H1 (cell line): Measurements from ENCODE around the gene GYPC. TPM values are rescaled to one million over a fixed set of nuclear protein-coding genes. Genes with fewer than 3 reads are reported as not detected.

ENCODE experiments used
- CTCF ChIA-PET: fragments of 300-600 bp; sonication (Branson Sonifier 250); formaldehyde crosslinking; loops from one replicate; lab custom pipeline; 2021; ENCODE audit not compliant: partially characterized antibody; lab: Charles Lee
- POLR2A ChIA-PET: fragments of 300-600 bp; sonication (Branson Sonifier 250); formaldehyde crosslinking; loops from one replicate; lab custom pipeline; 2021; ENCODE audit warnings: inconsistent platforms; ENCODE audit not compliant: partially characterized antibody; lab: Charles Lee
- DNase-seq, 2 experiments: peaks; one replicate each; pipeline versions ENCODE4 v3.0.0 to v3.0.0-alpha.2; 2010 to 2022; ENCODE audit warnings: low spot score in 2 of 2, low read depth in 1 of 2, mixed read lengths in 1 of 2
- FAIRE-seq: peaks from 2 replicates; lab custom pipeline; 2011; peaks lifted over from hg19 to GRCh38; lab: Jason Lieb, UNC
- H2AFZ ChIP-seq: 2 replicates; pipeline ENCODE4 v1.8.1; 2012; ENCODE audit warnings: low read length, inconsistent platforms
- H2AK5ac ChIP-seq: 2 replicates; pipeline ENCODE4 v1.6.1; 2013; ENCODE audit warnings: low read depth, low read length
- H2BK120ac ChIP-seq: replicated peaks from 2 replicates; pipeline ENCODE3; 2013; ENCODE audit warnings: low read depth, low read length, inconsistent platforms
- H2BK12ac ChIP-seq: 2 replicates; pipeline ENCODE4 v1.6.1; 2013; ENCODE audit warnings: low read depth, low read length
- H2BK15ac ChIP-seq: 2 replicates; pipeline ENCODE4 v1.6.1; 2013; ENCODE audit warnings: low read length
- H2BK20ac ChIP-seq: 2 replicates; pipeline ENCODE4 v1.6.1; 2013; ENCODE audit warnings: low read length
- H2BK5ac ChIP-seq: 2 replicates; pipeline ENCODE4 v1.6.1; 2013; ENCODE audit warnings: low read depth, low read length
- H3K14ac ChIP-seq: 2 replicates; pipeline ENCODE4 v1.6.1; 2013; ENCODE audit warnings: inconsistent platforms; ENCODE audit not compliant: insufficient read length
- H3K18ac ChIP-seq: 2 replicates; pipeline ENCODE4 v1.6.1; 2013; ENCODE audit warnings: low read length; ENCODE audit errors: extremely low read depth
- H3K23ac ChIP-seq: 2 replicates; pipeline ENCODE4 v1.6.1; 2013; ENCODE audit warnings: inconsistent platforms; ENCODE audit not compliant: insufficient read length
- H3K23me2 ChIP-seq: 2 replicates; pipeline ENCODE4 v1.6.1; 2013; ENCODE audit warnings: low read depth, low read length
- H3K27ac ChIP-seq: 2 replicates; pipeline ENCODE4 v1.6.1; 2011; ENCODE audit warnings: low read depth, low read length, inconsistent platforms
- H3K27me3 ChIP-seq, 4 experiments: replicated peaks in 1 of 4; 1 replicate in 1 of 4; 2 replicates in 3 of 4; pipeline versions ENCODE4 v1.6.1 to v1.8.1; 2011 to 2013; ENCODE audit warnings: low read length in 3 of 4, mild to moderate bottlenecking in 3 of 4, inconsistent platforms in 2 of 4, mixed read lengths in 2 of 4, moderate library complexity in 1 of 4; ENCODE audit not compliant: control insufficient read depth in 3 of 4, insufficient read depth in 3 of 4; ENCODE audit errors: extremely low read depth in 1 of 4
- H3K36me3 ChIP-seq, 4 experiments: 2 replicates each; pipeline versions ENCODE4 v1.6.1 to v1.8.1; 2011 to 2013; ENCODE audit warnings: mild to moderate bottlenecking in 4 of 4, low read length in 3 of 4, moderate library complexity in 2 of 4, control low read depth in 1 of 4, inconsistent platforms in 1 of 4; ENCODE audit not compliant: insufficient read depth in 4 of 4, control insufficient read depth in 2 of 4
- H3K4ac ChIP-seq: replicated peaks from 2 replicates; pipeline ENCODE3; 2013; ENCODE audit warnings: low read length, low read depth, mixed read lengths, inconsistent platforms; ENCODE audit not compliant: insufficient read length
- H3K4me1 ChIP-seq, 4 experiments: replicated peaks in 1 of 4; 1 replicate in 1 of 4; 2 replicates in 3 of 4; pipeline versions ENCODE4 v1.6.1 to v1.8.1; 2011 to 2013; ENCODE audit warnings: low read length in 3 of 4, inconsistent platforms in 2 of 4, mixed read lengths in 1 of 4; ENCODE audit not compliant: insufficient read depth in 4 of 4, control insufficient read depth in 3 of 4
- H3K4me2 ChIP-seq, 2 experiments: 2 replicates each; pipeline versions ENCODE4 v1.6.1 to v1.8.1; 2011 to 2013; ENCODE audit warnings: low read depth in 2 of 2, low read length in 2 of 2, control low read depth in 1 of 2, inconsistent platforms in 1 of 2, mild to moderate bottlenecking in 1 of 2; ENCODE audit not compliant: insufficient read depth in 1 of 2
- H3K4me3 ChIP-seq, 4 experiments: fragments of 200-600, 300-600 bp in 1 of 4; sonication (generic), shearing (Covaris generic), sonication (Bioruptor Twin) in 1 of 4; 2 replicates each; pipeline versions ENCODE4 v1.5.1 to v1.8.1; 2011 to 2016; ENCODE audit warnings: low read length in 4 of 4, low read depth in 3 of 4, control low read depth in 2 of 4, inconsistent platforms in 2 of 4, mild to moderate bottlenecking in 2 of 4, mixed read lengths in 1 of 4, moderate library complexity in 1 of 4; ENCODE audit not compliant: insufficient read depth in 2 of 4; ENCODE audit errors: extremely low read depth in 1 of 4
- H3K56ac ChIP-seq: replicated peaks from 2 replicates; pipeline ENCODE3; 2013; ENCODE audit warnings: low read depth, mild to moderate bottlenecking, mixed read lengths, low read length, inconsistent platforms; ENCODE audit not compliant: insufficient read length
- H3K79me1 ChIP-seq: 2 replicates; pipeline ENCODE4 v1.6.1; 2013; ENCODE audit warnings: low read depth, low read length, control low read depth
- H3K79me2 ChIP-seq, 2 experiments: 2 replicates each; pipeline versions ENCODE4 v1.6.1 to v1.8.1; 2012 to 2013; ENCODE audit warnings: low read length in 2 of 2, mild to moderate bottlenecking in 2 of 2, inconsistent platforms in 1 of 2; ENCODE audit not compliant: insufficient read depth in 2 of 2, control insufficient read depth in 1 of 2
- H3K9ac ChIP-seq, 4 experiments: replicated peaks in 1 of 4; 1 replicate in 1 of 4; 2 replicates in 3 of 4; pipeline versions ENCODE4 v1.6.1 to v1.8.1; 2011 to 2013; ENCODE audit warnings: low read depth in 3 of 4, low read length in 3 of 4, control low read depth in 2 of 4, mild to moderate bottlenecking in 2 of 4, moderate library complexity in 2 of 4, inconsistent platforms in 1 of 4; ENCODE audit errors: extremely low read depth in 1 of 4
- H3K9me3 ChIP-seq, 2 experiments: 2 replicates each; pipeline versions ENCODE4 v1.6.1 to v1.8.1; 2012 to 2013; ENCODE audit warnings: mild to moderate bottlenecking in 2 of 2, moderate library complexity in 2 of 2, control low read depth in 1 of 2, inconsistent platforms in 1 of 2, low read depth in 1 of 2, low read length in 1 of 2, mixed read lengths in 1 of 2; ENCODE audit not compliant: insufficient read depth in 2 of 2
- H4K20me1 ChIP-seq, 2 experiments: replicated peaks in 1 of 2; 2 replicates each; pipeline versions ENCODE3 to v1.8.1; 2011 to 2013; ENCODE audit warnings: inconsistent platforms in 2 of 2, low read length in 2 of 2, mild to moderate bottlenecking in 1 of 2; ENCODE audit not compliant: insufficient read depth in 2 of 2, control insufficient read depth in 1 of 2
- H4K5ac ChIP-seq: 2 replicates; pipeline ENCODE4 v1.6.1; 2013; ENCODE audit warnings: low read length, low read depth, mixed read lengths, inconsistent platforms; ENCODE audit not compliant: insufficient read length
- H4K8ac ChIP-seq: 2 replicates; pipeline ENCODE4 v1.8.0; 2013; ENCODE audit warnings: mild to moderate bottlenecking, moderate library complexity, low read length, inconsistent platforms; ENCODE audit not compliant: insufficient read depth; ENCODE audit errors: extremely low read depth
- H4K91ac ChIP-seq: replicated peaks from 2 replicates; pipeline ENCODE3; 2013; ENCODE audit warnings: low read length, mixed read lengths, inconsistent platforms; ENCODE audit not compliant: insufficient read length
- ATF2 ChIP-seq: IDR thresholded peaks from 2 replicates; pipeline ENCODE4 v1.6.1; 2012; ENCODE audit warnings: low read length, inconsistent platforms
- ATF3 ChIP-seq: IDR thresholded peaks from 2 replicates; pipeline ENCODE4 v1.6.1; 2011; ENCODE audit warnings: low read depth, mild to moderate bottlenecking, low read length; ENCODE audit not compliant: insufficient read depth
- HDAC6 ChIP-seq: IDR thresholded peaks from one replicate; pipeline ENCODE4 v1.7.1; 2012; ENCODE audit warnings: low read depth, mild to moderate bottlenecking, inconsistent platforms, low read length, moderate library complexity
- KDM5A ChIP-seq: fragments of 200-600 bp; IDR thresholded peaks from 2 replicates; pipeline ENCODE4 v1.7.1; 2012; ENCODE audit warnings: mild to moderate bottlenecking, low read length, inconsistent platforms, mixed read lengths
- MAX ChIP-seq: IDR thresholded peaks from 2 replicates; pipeline ENCODE4 v1.6.1; 2012; ENCODE audit warnings: inconsistent platforms
- POU5F1 ChIP-seq: IDR thresholded peaks from 2 replicates; pipeline ENCODE4 v1.6.1; 2011; ENCODE audit warnings: low read depth, mild to moderate bottlenecking, low read length, moderate library complexity
- TAF1 ChIP-seq: IDR thresholded peaks from 2 replicates; pipeline ENCODE4 v1.6.1; 2011; ENCODE audit warnings: mild to moderate bottlenecking, low read depth, low read length
- WGBS, 2 experiments: shearing (Covaris generic) in 1 of 2; methylation state at CpG; one replicate each; pipeline versions ENCODE4 v1.1.6 to v1.1.7; 2013 to 2015; ENCODE audit warnings: low lambda C conversion rate in 2 of 2, mixed read lengths in 2 of 2, inconsistent platforms in 1 of 2, low coverage in 1 of 2, missing lambda C conversion rate in 1 of 2; ENCODE audit not compliant: insufficient replicate concordance in 2 of 2, insufficient coverage in 1 of 2, insufficient read length in 1 of 2; ENCODE audit errors: extremely low coverage in 1 of 2, missing lambda C conversion rate in 1 of 2; 5-methylcytosine and 5-hydroxymethylcytosine counted together
- polyA plus RNA-seq, 7 experiments: library from polyadenylated mRNA; depleted of rRNA in 3 of 7; stranded (reverse) in 5 of 7; unstranded in 2 of 7; fragments of >200 nt in 5 of 7; fragments of 200-250 nt in 2 of 7; gene quantifications; 1 replicate in 5 of 7; 2 replicates in 1 of 7; 4 replicates in 1 of 7; pipeline versions ENCODE4 v1.2.1 to v1.2.3, GENCODE V29; 2011 to 2013; ENCODE audit warnings: missing spikeins in 2 of 7, mixed read lengths in 2 of 7
- total RNA-seq: library from RNA; stranded (reverse); fragmentation: NEBNext Ultra II Directional; extraction: Animal tissue kit (Norgen Biotek cat#: 25700); gene quantifications from 2 replicates; pipeline ENCODE4 v1.2.1, GENCODE V29; 2021

The GYPC gene
- total and polyA plus RNA-seq, 2 of the 8 experiments (the other 6 are each of a cell fraction or from before 2014, with no cell fraction given), result 26.8 to 53.6 TPM

GRCh38 chr2:126662621-126663020, 6.7 kb downstream of the GYPC start:
- H2AK5ac ChIP-seq, result no peak overlapping the region
- H3K18ac ChIP-seq, result no peak overlapping the region
- 89% methylated on average over 7 of the region's 7 CpGs; no CpG with 5 or more reads in 1 of the 2 experiments for WGBS, 2 experiments
- POLR2A ChIA-PET, result interaction anchor here (1.0 to 1.2 kb wide), 2 partner anchors 10 to 20 kb away, joined by 3 to 4 read pairs; no protein-coding TSS in a partner anchor
- H3K14ac ChIP-seq, result no peak overlapping the region
- no peak overlapping the region for H3K23ac ChIP-seq
- H4K5ac ChIP-seq, result no peak overlapping the region
- no peaks in the 10 kb centered on the region for H3K36me3 ChIP-seq
- H2BK15ac ChIP-seq, result no peak overlapping the region
- H3K9me3 ChIP-seq, result no peaks in the 10 kb centered on the region
- peaks cover 7 to 19% (median 11%) of the 10 kb centered on the region in 4 experiments for H3K4me1 ChIP-seq
- no peak overlapping the region for H3K9ac ChIP-seq
- H4K8ac ChIP-seq, result no peak overlapping the region
- no peaks in the 10 kb centered on the region for H3K79me1 ChIP-seq
- H2BK12ac ChIP-seq, result no peak overlapping the region
- H4K91ac ChIP-seq, result no peak overlapping the region
- no peak overlapping the region for H3K4me3 ChIP-seq
- H3K4ac ChIP-seq, result no peak overlapping the region
- TF ChIP-seq HDAC6 (no peak), KDM5A (no peak), TAF1 (no peak), POU5F1 (no peak), ATF3 (no peak), ATF2 (no peak), MAX (no peak)
- no peak overlapping the region for H2BK20ac ChIP-seq
- H3K23me2 ChIP-seq, result no peaks in the 10 kb centered on the region
- H3K56ac ChIP-seq, result no peak overlapping the region
- no peaks in the 10 kb centered on the region for H3K27me3 ChIP-seq
- H3K79me2 ChIP-seq, result no peaks in the 10 kb centered on the region
- no peaks in the 10 kb centered on the region for H4K20me1 ChIP-seq
- no peak overlapping the region for H2BK120ac ChIP-seq
- DNase-seq (no peak), FAIRE-seq (no peak)
- CTCF ChIA-PET, result interaction anchor here (0.6 to 1.1 kb wide), 4 partner anchors 19 to 224 kb away, joined by 3 to 4 read pairs (median 3); no protein-coding TSS in a partner anchor
- no peak overlapping the region for H2AFZ ChIP-seq
- no peak overlapping the region for H3K27ac ChIP-seq
- H3K4me2 ChIP-seq, result no peak overlapping the region
- H2BK5ac ChIP-seq, result peak overlapping the region; percentile 2
